OCI-LY7 (cell line): Measurements from ENCODE around the gene SIGLEC1. TPM values are rescaled to one million over a fixed set of nuclear protein-coding genes. Genes with fewer than 3 reads are reported as not detected.

ENCODE experiments used
- BruUV-seq: library from RNA; stranded (reverse); fragments of 400-500 nt; replicated peaks from 2 replicates; lab custom pipeline; 2021; lab: Mats Ljungman, UMichigan
- CTCF ChIA-PET: fragments of 300-600 bp; sonication (Branson Sonifier 250); formaldehyde crosslinking; loops from one replicate; lab custom pipeline; 2022; ENCODE audit warnings: antibody characterized with exemption; ENCODE audit not compliant: unreplicated experiment; lab: Charles Lee
- POLR2A ChIA-PET: fragments of 300-600 bp; sonication (Branson Sonifier 250); formaldehyde crosslinking; loops from one replicate; lab custom pipeline; 2022; ENCODE audit warnings: antibody characterized with exemption; lab: Charles Lee
- DNase-seq: peaks from one replicate; pipeline ENCODE4 v3.0.0-alpha.2; 2015; ENCODE audit warnings: low spot score
- H2AFZ ChIP-seq: fragments of 200-600 bp; sonication (generic), shearing (Covaris generic); 2 replicates; pipeline ENCODE4 v1.6.1; 2014; ENCODE audit warnings: mild to moderate bottlenecking, antibody characterized with exemption, low read length, moderate library complexity
- H3K27ac ChIP-seq: fragments of 200-600 bp; sonication (generic); 2 replicates; pipeline ENCODE4 v1.5.1; 2014; ENCODE audit warnings: mixed run types, low read depth, mild to moderate bottlenecking, moderate library complexity, low read length, inconsistent platforms; ENCODE audit not compliant: poor library complexity, severe bottlenecking
- H3K36me3 ChIP-seq: fragments of 200-600 bp; sonication (generic); 2 replicates; pipeline ENCODE4 v1.6.1; 2014; ENCODE audit warnings: mild to moderate bottlenecking, antibody characterized with exemption, low read length, moderate library complexity, mixed read lengths; ENCODE audit not compliant: insufficient read depth
- H3K4me1 ChIP-seq: fragments of 200-600 bp; sonication (generic); 2 replicates; pipeline ENCODE4 v1.5.1; 2014; ENCODE audit warnings: mild to moderate bottlenecking, low read length; ENCODE audit not compliant: insufficient read depth, poor library complexity, severe bottlenecking
- H3K4me2 ChIP-seq: fragments of 200-600 bp; sonication (generic); 2 replicates; pipeline ENCODE4 v1.6.1; 2014; ENCODE audit warnings: mild to moderate bottlenecking, low read length
- H3K4me3 ChIP-seq: fragments of 200-600 bp; sonication (generic); 2 replicates; pipeline ENCODE4 v1.5.1; 2014; ENCODE audit warnings: mild to moderate bottlenecking, low read depth, low read length; ENCODE audit not compliant: poor library complexity, severe bottlenecking
- H3K79me2 ChIP-seq: fragments of 200-600 bp; sonication (generic); 2 replicates; pipeline ENCODE4 v1.6.1; 2016; ENCODE audit warnings: low read depth, mild to moderate bottlenecking, low read length, moderate library complexity, mixed read lengths; ENCODE audit not compliant: insufficient read depth
- H3K9me2 ChIP-seq: fragments of 200-600 bp; sonication (generic); 2 replicates; pipeline ENCODE4 v1.6.1; 2016; ENCODE audit warnings: mild to moderate bottlenecking, low read length, mixed read lengths; ENCODE audit not compliant: insufficient read depth
- H3K9me3 ChIP-seq: fragments of 200-600 bp; sonication (generic); 2 replicates; pipeline ENCODE4 v1.6.1; 2014; ENCODE audit warnings: mild to moderate bottlenecking, mixed run types, low read length, mixed read lengths
- H4K20me1 ChIP-seq: fragments of 200-600 bp; sonication (generic); 2 replicates; pipeline ENCODE4 v1.6.1; 2014; ENCODE audit warnings: mild to moderate bottlenecking, antibody characterized with exemption, low read length, moderate library complexity, mixed read lengths; ENCODE audit not compliant: insufficient read depth
- CTCF ChIP-seq: fragments of 200-600 bp; sonication (generic); conservative IDR thresholded peaks from 2 replicates; pipeline ENCODE4 v1.5.1; 2014; ENCODE audit warnings: mild to moderate bottlenecking, antibody characterized with exemption, low read length, moderate library complexity, mixed read lengths
- EZH2phosphoT487 ChIP-seq: fragments of 200-600 bp; sonication (generic); IDR thresholded peaks from 2 replicates; pipeline ENCODE4 v1.6.1; 2018; ENCODE audit warnings: low read depth, borderline replicate concordance, mild to moderate bottlenecking, mixed run types, antibody characterized with exemption, low read length, moderate library complexity, mixed read lengths
- intact Hi-C: fragments of 100-400 bp; cut with micrococcal nuclease; formaldehyde crosslinking; loops from one replicate; pipeline ENCODE4 v1.10.0; 2022; ENCODE audit not compliant: unreplicated experiment
- total RNA-seq, 2 experiments: library from RNA; depleted of rRNA in 1 of 2; stranded (reverse); fragments of >200 nt in 1 of 2; shearing (Covaris generic) in 1 of 2; gene quantifications; 2 replicates each; pipeline ENCODE4 v1.2.3, GENCODE V29; 2014 to 2022

SIGLEC1 gene
- total RNA-seq, 2 experiments from 2014 or later: 0.11 TPM; not detected in 1

DNA sequence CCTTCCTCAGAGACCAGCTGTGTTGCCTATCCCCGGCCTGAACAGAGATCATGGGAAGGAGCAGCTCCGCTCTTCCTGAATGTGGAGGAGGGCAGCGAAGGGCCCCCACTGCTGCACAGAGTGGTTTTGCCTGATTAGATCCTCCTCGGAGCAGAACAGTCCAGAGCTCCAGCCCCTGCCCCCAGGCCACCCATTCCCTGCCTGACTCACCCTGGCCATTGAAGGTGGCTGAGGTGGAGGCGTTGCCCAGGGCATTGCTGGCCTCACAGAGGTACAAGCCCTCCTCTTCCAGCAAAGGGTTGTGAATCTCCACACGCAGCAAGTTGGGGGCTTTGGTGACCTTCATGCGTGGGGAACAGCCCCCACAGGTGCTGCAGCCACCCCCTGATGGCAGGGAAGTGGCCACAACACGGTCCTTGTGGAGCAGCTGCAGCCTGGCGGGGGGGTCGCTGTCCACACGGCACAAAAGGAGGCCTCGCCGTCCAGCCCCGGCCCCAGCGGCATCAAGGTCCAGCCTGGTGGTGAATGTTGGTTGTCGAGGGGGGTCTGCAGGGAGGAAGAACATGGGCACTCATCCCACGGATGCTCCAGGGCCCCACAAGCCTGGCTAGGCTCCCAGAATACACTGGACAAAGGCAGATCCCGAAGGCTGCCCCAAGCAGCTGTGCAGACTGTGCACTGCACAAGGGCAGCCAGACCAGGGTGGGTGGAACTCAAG lies 14.7 kb downstream of the SIGLEC1 start:
- H3K79me2 ChIP-seq: no peaks in the 10 kb centered on the region
- BruUV-seq: no TSS peak
- H3K4me3 ChIP-seq: no peak overlapping the region
- TF ChIP-seq CTCF (no peak), EZH2phosphoT487 (no peak)
- H3K4me1 ChIP-seq: no peaks in the 10 kb centered on the region
- intact Hi-C loops: no loop called here
- no peaks in the 10 kb centered on the region for H3K36me3 ChIP-seq
- POLR2A ChIA-PET: no interaction called here
- no peak overlapping the region for H2AFZ ChIP-seq
- H3K9me3 ChIP-seq: no peaks in the 10 kb centered on the region
- CTCF ChIA-PET: interaction anchor here (0.6 kb wide), 1 partner anchor 1525 kb away, joined by 5 read pairs; no protein-coding TSS in a partner anchor
- no peaks in the 10 kb centered on the region for H3K9me2 ChIP-seq
- H3K4me2 ChIP-seq: no peak overlapping the region
- DNase-seq: no peak
- H4K20me1 ChIP-seq: no peaks in the 10 kb centered on the region
- H3K27ac ChIP-seq: no peak overlapping the region

GRCh38 chr20:3696745-3697587 lies 15.4 kb downstream of the SIGLEC1 start:
- no peaks in the 10 kb centered on the region for H3K9me2 ChIP-seq
- no peaks in the 10 kb centered on the region for H4K20me1 ChIP-seq
- H3K36me3 ChIP-seq: no peaks in the 10 kb centered on the region
- TF ChIP-seq CTCF (no peak), EZH2phosphoT487 (no peak)
- no peak for DNase-seq
- CTCF ChIA-PET: interaction anchor here (0.6 kb wide), 1 partner anchor 1526 kb away, joined by 5 read pairs; no protein-coding TSS in a partner anchor
- no peaks in the 10 kb centered on the region for H3K4me1 ChIP-seq
- H2AFZ ChIP-seq: no peak overlapping the region
- no peak overlapping the region for H3K27ac ChIP-seq
- no peaks in the 10 kb centered on the region for H3K79me2 ChIP-seq
- intact Hi-C loops: no loop called here
- POLR2A ChIA-PET: no interaction called here
- no peaks in the 10 kb centered on the region for H3K9me3 ChIP-seq
- no peak overlapping the region for H3K4me3 ChIP-seq
- no TSS peak for BruUV-seq
- no peak overlapping the region for H3K4me2 ChIP-seq
